Measurements from ENCODE around the gene ITGBL1.

Gene ITGBL1

GRCh38 chr13:101425623-101426022, 26.9 kb upstream of the ITGBL1 start:
- no peak for TF ChIP-seq CTCF (IDR thresholded peaks at IDR 0.05; ENCODE audit: borderline replicate concordance, extremely low read depth, low read length, poor library complexity, severe bottlenecking)
- TF ChIP-seq EZH2 (IDR thresholded peaks at IDR 0.05; ENCODE audit: borderline replicate concordance, low read depth, low read length, severe bottlenecking), result no peak
- DNase-seq (no peak), ATAC-seq (ENCODE audit: insufficient read depth, low read depth) (no peak)
- Histone ChIP-seq H2AFZ (ENCODE audit: low read depth, low read length) (no peak overlapping the region), H3K9ac (ENCODE audit: low read depth, low read length) (no peak overlapping the region), H3K9me3 (ENCODE audit: insufficient read depth, low read length, severe bottlenecking) (no peaks in the 10 kb centered on the region), H3K4me3 (ENCODE audit: low read depth in 1 of 2, low read length in 2 of 2) (no peak overlapping the region), H3K27ac (ENCODE audit: low read length) (no peak overlapping the region), H3K27me3 (ENCODE audit: insufficient read depth, low read length, poor library complexity) (no peaks in the 10 kb centered on the region), H3K4me2 (ENCODE audit: insufficient read depth, low read length) (no peak overlapping the region), H4K20me1 (ENCODE audit: insufficient read depth, low read length) (no peaks in the 10 kb centered on the region), H3K36me3 (ENCODE audit: insufficient read depth, low read length) (no peaks in the 10 kb centered on the region), H3K4me1 (ENCODE audit: insufficient read depth, low read length) (no peaks in the 10 kb centered on the region), H3K79me2 (ENCODE audit: insufficient read depth, low read length) (no peaks in the 10 kb centered on the region)

GRCh38 chr13:101429733-101430132, 22.7 kb upstream of the ITGBL1 start:
- Histone ChIP-seq H4K20me1 (ENCODE audit: insufficient read depth, low read length) (no peaks in the 10 kb centered on the region), H3K4me2 (ENCODE audit: insufficient read depth, low read length) (no peak overlapping the region), H3K79me2 (ENCODE audit: insufficient read depth, low read length) (no peaks in the 10 kb centered on the region), H2AFZ (ENCODE audit: low read depth, low read length) (no peak overlapping the region), H3K27me3 (ENCODE audit: insufficient read depth, low read length, poor library complexity) (no peaks in the 10 kb centered on the region), H3K27ac (ENCODE audit: low read length) (no peak overlapping the region), H3K36me3 (ENCODE audit: insufficient read depth, low read length) (no peaks in the 10 kb centered on the region), H3K9me3 (ENCODE audit: insufficient read depth, low read length, severe bottlenecking) (no peaks in the 10 kb centered on the region), H3K9ac (ENCODE audit: low read depth, low read length) (no peak overlapping the region), H3K4me3 (ENCODE audit: low read depth in 1 of 2, low read length in 2 of 2) (no peak overlapping the region), H3K4me1 (ENCODE audit: insufficient read depth, low read length) (no peaks in the 10 kb centered on the region)
- TF ChIP-seq EZH2 (IDR thresholded peaks at IDR 0.05; ENCODE audit: borderline replicate concordance, low read depth, low read length, severe bottlenecking) (no peak), CTCF (IDR thresholded peaks at IDR 0.05; ENCODE audit: borderline replicate concordance, extremely low read depth, low read length, poor library complexity, severe bottlenecking) (no peak)
- DNase-seq (no peak), ATAC-seq (ENCODE audit: insufficient read depth, low read depth) (no peak)

- TF ChIP-seq CTCF (IDR thresholded peaks at IDR 0.05; ENCODE audit: borderline replicate concordance, extremely low read depth, low read length, poor library complexity, severe bottlenecking) (no peak), EZH2 (IDR thresholded peaks at IDR 0.05; ENCODE audit: borderline replicate concordance, low read depth, low read length, severe bottlenecking) (no peak)
- H3K9me3 ChIP-seq (ENCODE audit: insufficient read depth, low read length, severe bottlenecking), result no peaks in the 10 kb centered on the region
- H3K4me3 ChIP-seq (ENCODE audit: low read depth in 1 of 2, low read length in 2 of 2), result no peak overlapping the region
- DNase-seq (no peak), ATAC-seq (ENCODE audit: insufficient read depth, low read depth) (no peak)
- H3K9ac ChIP-seq (ENCODE audit: low read depth, low read length), result no peak overlapping the region
- no peak overlapping the region for H3K4me2 ChIP-seq (ENCODE audit: insufficient read depth, low read length)
- H2AFZ ChIP-seq (ENCODE audit: low read depth, low read length), result no peak overlapping the region
- no peak overlapping the region for H3K27ac ChIP-seq (ENCODE audit: low read length)
- no peaks in the 10 kb centered on the region for H3K27me3 ChIP-seq (ENCODE audit: insufficient read depth, low read length, poor library complexity)
- no peaks in the 10 kb centered on the region for H3K79me2 ChIP-seq (ENCODE audit: insufficient read depth, low read length)
- H3K4me1 ChIP-seq (ENCODE audit: insufficient read depth, low read length), result no peaks in the 10 kb centered on the region
- H4K20me1 ChIP-seq (ENCODE audit: insufficient read depth, low read length), result no peaks in the 10 kb centered on the region
- H3K36me3 ChIP-seq (ENCODE audit: insufficient read depth, low read length), result no peaks in the 10 kb centered on the region
These were observed 18.6 kb upstream of the ITGBL1 start for GRCh38 chr13:101433895-101434294.

GRCh38 chr13:101434486-101434885, 18.0 kb upstream of the ITGBL1 start:
- H3K9me3 ChIP-seq (ENCODE audit: insufficient read depth, low read length, severe bottlenecking), result no peaks in the 10 kb centered on the region
- no peak overlapping the region for H3K4me2 ChIP-seq (ENCODE audit: insufficient read depth, low read length)
- H3K9ac ChIP-seq (ENCODE audit: low read depth, low read length), result no peak overlapping the region
- no peaks in the 10 kb centered on the region for H3K4me1 ChIP-seq (ENCODE audit: insufficient read depth, low read length)
- no peaks in the 10 kb centered on the region for H3K27me3 ChIP-seq (ENCODE audit: insufficient read depth, low read length, poor library complexity)
- H3K4me3 ChIP-seq (ENCODE audit: low read depth in 1 of 2, low read length in 2 of 2), result no peak overlapping the region
- no peak for TF ChIP-seq EZH2 (IDR thresholded peaks at IDR 0.05; ENCODE audit: borderline replicate concordance, low read depth, low read length, severe bottlenecking)
- no peak for TF ChIP-seq CTCF (IDR thresholded peaks at IDR 0.05; ENCODE audit: borderline replicate concordance, extremely low read depth, low read length, poor library complexity, severe bottlenecking)
- DNase-seq, result no peak
- no peaks in the 10 kb centered on the region for H4K20me1 ChIP-seq (ENCODE audit: insufficient read depth, low read length)
- no peaks in the 10 kb centered on the region for H3K36me3 ChIP-seq (ENCODE audit: insufficient read depth, low read length)
- H2AFZ ChIP-seq (ENCODE audit: low read depth, low read length), result no peak overlapping the region
- no peak for ATAC-seq (ENCODE audit: insufficient read depth, low read depth)
- H3K79me2 ChIP-seq (ENCODE audit: insufficient read depth, low read length), result no peaks in the 10 kb centered on the region
- H3K27ac ChIP-seq (ENCODE audit: low read length), result no peak overlapping the region
